B cell (primary cell): ENCODE results near the gene CEL.
"Not testable (repeated sequence)": the region's sequence is repeated elsewhere in the genome, so short reads cannot be mapped to it uniquely, and the experiment has no call there.

Source experiments
- CTCF ChIP-seq: fragments of 200-600 bp; IDR thresholded peaks from one replicate; pipeline ENCODE4 v1.8.0; 2022; ENCODE audit warnings: antibody characterized with exemption, mild to moderate bottlenecking
- EZH2 ChIP-seq: IDR thresholded peaks from 2 replicates; pipeline ENCODE4 v1.6.1; 2012; ENCODE audit warnings: borderline replicate concordance, low read depth, mild to moderate bottlenecking, moderate library complexity, low read length; ENCODE audit not compliant: insufficient read depth, poor library complexity, severe bottlenecking

- not testable (repeated sequence) for TF ChIP-seq EZH2, CTCF
These were observed at the start of gene CEL for GRCh38 chr9:133061764-133062145.
